Glutamatergic neuron (in vitro differentiated cells): ENCODE data around the gene SHBG. TPM values are rescaled to one million over a fixed set of nuclear protein-coding genes. Genes with fewer than 3 reads are reported as not detected.

Experiments
- DNase-seq: peaks from one replicate; pipeline ENCODE4 v3.0.0; 2022
- H3K27ac Mint-ChIP-seq: one replicate; pipeline ENCODE4 v1.8.0; 2020; ENCODE audit warnings: mild to moderate bottlenecking, mixed read lengths, inconsistent platforms; ENCODE audit not compliant: unreplicated experiment
- H3K27me3 Mint-ChIP-seq: one replicate; pipeline ENCODE4 v1.8.0; 2020; ENCODE audit warnings: mild to moderate bottlenecking, moderate library complexity, mixed read lengths, inconsistent platforms; ENCODE audit not compliant: unreplicated experiment
- H3K36me3 Mint-ChIP-seq: one replicate; pipeline ENCODE4 v1.8.0; 2020; ENCODE audit warnings: mild to moderate bottlenecking, mixed read lengths, inconsistent platforms; ENCODE audit not compliant: unreplicated experiment
- H3K4me1 Mint-ChIP-seq: one replicate; pipeline ENCODE4 v1.8.0; 2020; ENCODE audit warnings: mild to moderate bottlenecking, low read depth, mixed read lengths, inconsistent platforms; ENCODE audit not compliant: unreplicated experiment
- H3K4me3 Mint-ChIP-seq: one replicate; pipeline ENCODE4 v1.8.0; 2020; ENCODE audit warnings: mild to moderate bottlenecking, mixed read lengths, inconsistent platforms; ENCODE audit not compliant: unreplicated experiment
- H3K9me3 Mint-ChIP-seq: one replicate; pipeline ENCODE4 v1.8.0; 2020; ENCODE audit warnings: mild to moderate bottlenecking, moderate library complexity, mixed read lengths, inconsistent platforms; ENCODE audit not compliant: unreplicated experiment
- total RNA-seq: library from RNA; stranded (reverse); fragmentation: NEBNext Ultra II Directional; extraction: Animal tissue kit (Norgen Biotek cat#: 25700); gene quantifications from one replicate; pipeline ENCODE4 v1.2.1, GENCODE V29; 2021; ENCODE audit not compliant: unreplicated experiment
- TF ChIP-seq, protein P1 (sequence below): fragments of 200-600 bp; sonication (generic); IDR thresholded peaks from one replicate; pipeline ENCODE4 v1.5.0; 2021; ENCODE audit not compliant: partially characterized antibody, unreplicated experiment

The SHBG gene
- total RNA-seq, 1 donor from 2014 or later: not detected

DNA sequence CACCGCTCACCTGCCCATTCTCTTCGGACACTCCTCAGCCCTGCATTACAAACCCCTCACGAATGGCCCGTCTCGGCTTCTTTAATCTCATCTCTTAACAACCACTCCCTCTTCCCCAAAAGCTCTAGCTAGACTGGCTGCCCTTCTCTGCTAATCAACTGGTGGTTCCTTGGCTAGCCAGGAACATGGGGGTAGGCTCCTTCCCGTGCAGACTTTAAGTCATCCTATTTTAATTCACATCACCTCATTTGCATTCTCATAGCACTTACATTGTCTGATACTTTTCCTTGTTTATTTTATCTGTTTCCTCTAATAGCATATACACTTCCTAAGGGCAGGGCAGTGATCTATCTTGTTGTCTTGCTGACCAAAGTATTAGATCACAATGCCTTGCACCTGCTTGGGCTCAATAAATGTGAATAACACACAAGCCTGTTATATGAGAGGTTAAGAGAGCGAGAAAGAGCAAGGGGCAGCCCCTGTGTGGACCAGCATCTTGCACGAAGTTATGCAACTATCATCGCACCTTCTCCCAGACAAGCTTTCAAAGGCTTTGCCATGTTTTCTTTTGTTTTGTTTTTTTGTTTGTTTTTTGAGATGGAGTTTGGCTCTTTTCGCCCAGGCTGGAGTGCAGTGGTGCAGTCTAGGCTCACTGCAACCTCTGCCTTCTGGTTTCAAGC lies 47.6 kb downstream of the SHBG start:
- no peaks in the 10 kb centered on the region for H3K9me3 Mint-ChIP-seq
- H3K27me3 Mint-ChIP-seq: peaks cover 2% of the 10 kb centered on the region
- no peak overlapping the region for H3K27ac Mint-ChIP-seq
- H3K4me1 Mint-ChIP-seq: no peaks in the 10 kb centered on the region
- H3K4me3 Mint-ChIP-seq: no peak overlapping the region
- no peak for DNase-seq
- TF ChIP-seq, protein P1, sequence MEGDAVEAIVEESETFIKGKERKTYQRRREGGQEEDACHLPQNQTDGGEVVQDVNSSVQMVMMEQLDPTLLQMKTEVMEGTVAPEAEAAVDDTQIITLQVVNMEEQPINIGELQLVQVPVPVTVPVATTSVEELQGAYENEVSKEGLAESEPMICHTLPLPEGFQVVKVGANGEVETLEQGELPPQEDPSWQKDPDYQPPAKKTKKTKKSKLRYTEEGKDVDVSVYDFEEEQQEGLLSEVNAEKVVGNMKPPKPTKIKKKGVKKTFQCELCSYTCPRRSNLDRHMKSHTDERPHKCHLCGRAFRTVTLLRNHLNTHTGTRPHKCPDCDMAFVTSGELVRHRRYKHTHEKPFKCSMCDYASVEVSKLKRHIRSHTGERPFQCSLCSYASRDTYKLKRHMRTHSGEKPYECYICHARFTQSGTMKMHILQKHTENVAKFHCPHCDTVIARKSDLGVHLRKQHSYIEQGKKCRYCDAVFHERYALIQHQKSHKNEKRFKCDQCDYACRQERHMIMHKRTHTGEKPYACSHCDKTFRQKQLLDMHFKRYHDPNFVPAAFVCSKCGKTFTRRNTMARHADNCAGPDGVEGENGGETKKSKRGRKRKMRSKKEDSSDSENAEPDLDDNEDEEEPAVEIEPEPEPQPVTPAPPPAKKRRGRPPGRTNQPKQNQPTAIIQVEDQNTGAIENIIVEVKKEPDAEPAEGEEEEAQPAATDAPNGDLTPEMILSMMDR: no peak
- H3K36me3 Mint-ChIP-seq: peaks cover 10% of the 10 kb centered on the region

Other genes starting within 250 kb of the SHBG start
- 0.34 TPM for gene TNK1, start 249.0 kb upstream of the SHBG start, total RNA-seq
- gene PLSCR3, start 235.6 kb upstream of the SHBG start, total RNA-seq: 78.1 TPM
- 51.6 TPM for gene TMEM256, start 226.0 kb upstream of the SHBG start, total RNA-seq
- gene NLGN2, start 222.3 kb upstream of the SHBG start, total RNA-seq: 90.8 TPM
- not detected for gene SPEM1, start 209.8 kb upstream of the SHBG start, total RNA-seq
- not detected for gene SPEM2, start 204.5 kb upstream of the SHBG start, total RNA-seq
- not detected for gene SPEM3, start 201.3 kb upstream of the SHBG start, total RNA-seq
- 0.42 TPM for gene TMEM102, start 194.7 kb upstream of the SHBG start, total RNA-seq
- gene FGF11, start 190.6 kb upstream of the SHBG start, total RNA-seq: 4.8 TPM
- gene CHRNB1, start 185.1 kb upstream of the SHBG start, total RNA-seq: 16.4 TPM
- 25.1 TPM for gene ZBTB4, start 150.5 kb upstream of the SHBG start, total RNA-seq
- 0.34 TPM for gene SLC35G6, start 148.7 kb upstream of the SHBG start, total RNA-seq
- gene POLR2A, start 145.8 kb upstream of the SHBG start, total RNA-seq: 200 TPM
- gene TNFSF12, start 81.1 kb upstream of the SHBG start, total RNA-seq: 0.83 TPM
- gene TNFSF13, start 71.4 kb upstream of the SHBG start, total RNA-seq: not detected
- gene SENP3, start 68.2 kb upstream of the SHBG start, total RNA-seq: 66.4 TPM
- gene CD68, start 50.5 kb upstream of the SHBG start, total RNA-seq: not detected
- 60.2 TPM for gene MPDU1, start 46.3 kb upstream of the SHBG start, total RNA-seq
- 1.7 TPM for gene SOX15, start 40.0 kb upstream of the SHBG start, total RNA-seq
- gene FXR2, start 15.2 kb upstream of the SHBG start, total RNA-seq: 108 TPM
- gene SAT2, start 2.3 kb upstream of the SHBG start, total RNA-seq: 97.3 TPM
- gene ATP1B2, start 20.8 kb downstream of the SHBG start, total RNA-seq: 11.3 TPM
- gene TP53, start 57.4 kb downstream of the SHBG start, total RNA-seq: 38.2 TPM
- gene WRAP53, start 58.3 kb downstream of the SHBG start, total RNA-seq: 19.5 TPM
- gene EFNB3, start 75.1 kb downstream of the SHBG start, total RNA-seq: 17.9 TPM
- gene DNAH2, start 87.6 kb downstream of the SHBG start, total RNA-seq: 0.07 TPM
- 191 TPM for gene KDM6B, start 204.1 kb downstream of the SHBG start, total RNA-seq
- gene TMEM88, start 224.9 kb downstream of the SHBG start, total RNA-seq: 23.7 TPM
- 49.7 TPM for gene NAA38, start 227.4 kb downstream of the SHBG start, total RNA-seq
- 9.2 TPM for gene CYB5D1, start 227.9 kb downstream of the SHBG start, total RNA-seq